ENCODE measurements around the gene OR5B12. TPM values are rescaled to one million over a fixed set of nuclear protein-coding genes. Genes with fewer than 3 reads are reported as not detected.

Gene OR5B12
- total RNA-seq, 1 experiment from 2014 or later, result not detected

GRCh38 chr11:58465690-58466089 lies 23.7 kb upstream of the OR5B12 start:
- CTCF ChIA-PET, result interaction anchor here (0.6 kb wide), 1 partner anchor 1537 kb away, joined by 3 read pairs; no protein-coding TSS in a partner anchor
- Histone ChIP-seq H3F3A (ENCODE audit: insufficient read depth, low read depth) (no peaks in the 10 kb centered on the region), H2AFZ (no peak overlapping the region), H3K79me2 (ENCODE audit: low read depth) (no peaks in the 10 kb centered on the region), H3K4me3 (no peak overlapping the region), H3K4me2 (no peak overlapping the region), H3K27me3 (ENCODE audit: insufficient read depth, low read depth) (no peaks in the 10 kb centered on the region), H3K9me3 (ENCODE audit: insufficient read depth, low read depth) (no peaks in the 10 kb centered on the region; the same call in 1 of the 2 replicates), H3K27ac (no peak overlapping the region), H3K9me2 (ENCODE audit: insufficient read depth) (0 out of 2 replicates have a peak, but pooled peaks cover 5% of the 10 kb centered on the region), H3K36me3 (ENCODE audit: low read depth) (no peaks in the 10 kb centered on the region), H3K4me1 (replicated peaks; ENCODE audit: insufficient read depth) (no peaks in the 10 kb centered on the region), H4K20me1 (ENCODE audit: insufficient read depth) (no peaks in the 10 kb centered on the region)
- BruUV-seq (replicated peaks), result no TSS peak
- intact Hi-C loops (cut with micrococcal nuclease; ENCODE audit: unreplicated experiment), result no loop called here
- DNase-seq, result no peak
- TF ChIP-seq CTCF (conservative IDR thresholded peaks at IDR 0.05) (no peak), EZH2 (IDR thresholded peaks at IDR 0.05; ENCODE audit: low read depth) (no peak)
- POLR2A ChIA-PET (ENCODE audit: unreplicated experiment), result no interaction called here

DNA sequence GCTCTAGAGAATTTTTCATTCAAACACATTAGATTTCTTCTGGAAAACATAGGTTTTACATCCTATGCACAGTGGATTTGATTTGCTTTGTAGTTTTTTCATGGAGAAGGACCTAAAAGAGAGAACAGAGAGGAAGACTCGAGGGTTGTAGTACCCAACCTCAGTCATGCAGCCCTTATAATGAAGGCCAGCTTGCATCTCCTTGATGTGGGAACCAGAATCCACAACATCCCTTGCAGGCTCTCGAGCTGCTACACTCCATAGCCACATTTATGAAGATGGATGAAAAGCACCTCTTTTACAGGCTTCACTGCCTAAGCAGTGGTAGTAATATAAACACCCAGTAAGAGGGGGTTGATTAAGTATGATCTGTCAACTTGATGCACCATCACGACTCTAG lies 9.5 kb upstream of the OR5B12 start:
- H3K4me1 ChIP-seq (replicated peaks; ENCODE audit: insufficient read depth), result no peaks in the 10 kb centered on the region
- no peaks in the 10 kb centered on the region for H3K27me3 ChIP-seq (ENCODE audit: insufficient read depth, low read depth)
- H3K36me3 ChIP-seq (ENCODE audit: low read depth), result no peaks in the 10 kb centered on the region
- no peak overlapping the region for H3K4me3 ChIP-seq
- TF ChIP-seq EZH2 (IDR thresholded peaks at IDR 0.05; ENCODE audit: low read depth) (no peak), CTCF (conservative IDR thresholded peaks at IDR 0.05) (no peak)
- BruUV-seq (replicated peaks), result no TSS peak
- no peaks in the 10 kb centered on the region for H3K9me2 ChIP-seq (ENCODE audit: insufficient read depth)
- H3K27ac ChIP-seq, result no peak overlapping the region
- no peaks in the 10 kb centered on the region; the same call in 1 of the 2 replicates for H3K9me3 ChIP-seq (ENCODE audit: insufficient read depth, low read depth)
- POLR2A ChIA-PET (ENCODE audit: unreplicated experiment), result no interaction called here
- H3K4me2 ChIP-seq, result no peak overlapping the region
- H3F3A ChIP-seq (ENCODE audit: insufficient read depth, low read depth), result no peaks in the 10 kb centered on the region
- H2AFZ ChIP-seq, result no peak overlapping the region
- CTCF ChIA-PET, result no interaction called here
- intact Hi-C loops (cut with micrococcal nuclease; ENCODE audit: unreplicated experiment), result no loop called here
- no peaks in the 10 kb centered on the region for H4K20me1 ChIP-seq (ENCODE audit: insufficient read depth)
- no peak for DNase-seq
- no peaks in the 10 kb centered on the region for H3K79me2 ChIP-seq (ENCODE audit: low read depth)

- intact Hi-C loops (cut with micrococcal nuclease; ENCODE audit: unreplicated experiment), result no loop called here
These were observed 4.3 kb upstream of the OR5B12 start for GRCh38 chr11:58446294-58446693.

More at GRCh38 chr11:58446294-58446693, 4.3 kb upstream of the OR5B12 start:
- no peaks in the 10 kb centered on the region for H3K9me2 ChIP-seq (ENCODE audit: insufficient read depth)
- TF ChIP-seq EZH2 (IDR thresholded peaks at IDR 0.05; ENCODE audit: low read depth) (no peak), CTCF (conservative IDR thresholded peaks at IDR 0.05) (no peak)
- H3K4me1 ChIP-seq (replicated peaks; ENCODE audit: insufficient read depth), result no peaks in the 10 kb centered on the region
- no peak overlapping the region for H2AFZ ChIP-seq
- BruUV-seq (replicated peaks), result no TSS peak
- H3K4me3 ChIP-seq, result no peak overlapping the region
- H3F3A ChIP-seq (ENCODE audit: insufficient read depth, low read depth), result no peaks in the 10 kb centered on the region
- H3K79me2 ChIP-seq (ENCODE audit: low read depth), result no peaks in the 10 kb centered on the region
- H3K4me2 ChIP-seq, result no peak overlapping the region
- no peaks in the 10 kb centered on the region for H4K20me1 ChIP-seq (ENCODE audit: insufficient read depth)
- no peak overlapping the region for H3K27ac ChIP-seq
- H3K27me3 ChIP-seq (ENCODE audit: insufficient read depth, low read depth), result no peaks in the 10 kb centered on the region
- ChIA-PET POLR2A (ENCODE audit: unreplicated experiment) (interaction anchor here (0.6 kb wide), 1 partner anchor 78 kb away, joined by 3 read pairs; no protein-coding TSS in a partner anchor), CTCF (no interaction called here)
- DNase-seq, result peak in 1 of 2 experiments; percentile 23
- H3K9me3 ChIP-seq (ENCODE audit: insufficient read depth, low read depth), result no peaks in the 10 kb centered on the region; the same call in 1 of the 2 replicates
- H3K36me3 ChIP-seq (ENCODE audit: low read depth), result no peaks in the 10 kb centered on the region
